Upper lobe of left lung (tissue), 4 donors: ENCODE measurements around the gene GNAI1.

Source experiments
- EP300 ChIP-seq, 4 donors: sonication (generic); formaldehyde crosslinking; IDR thresholded peaks; one replicate each; pipeline ENCODE4 v1.5.1; 2017; ENCODE audit warnings: antibody characterized with exemption in 4 of 4, control low read depth in 2 of 4
- TF ChIP-seq, protein P1 (sequence below), 6 experiments: fragments of 450-650 bp in 4 of 6; fragments of 200-600 bp in 2 of 6; sonication (generic) in 2 of 6; IDR thresholded peaks; one replicate each; pipeline ENCODE4 v1.5.1; 2016 to 2019; ENCODE audit warnings: antibody characterized with exemption in 6 of 6

DNA sequence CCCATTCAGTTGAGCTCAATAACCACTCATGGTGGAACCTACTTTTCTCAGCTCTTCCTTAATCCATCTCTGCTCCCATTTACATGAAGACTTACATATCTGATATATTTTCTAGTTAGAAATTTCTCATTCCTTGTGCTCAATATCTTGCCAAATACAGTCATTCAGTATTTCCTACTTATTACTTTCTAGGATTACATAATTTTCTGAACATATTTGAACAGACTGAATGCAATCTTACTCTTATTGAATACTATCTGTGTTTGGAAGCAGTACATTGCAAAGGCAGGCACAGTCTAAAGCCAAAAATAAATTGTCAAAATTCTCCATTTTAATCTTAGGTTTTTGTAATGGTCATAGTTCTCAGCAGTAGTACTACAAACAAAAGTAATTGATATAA, 126.0 kb downstream of the GNAI1 start:
- TF ChIP-seq, protein P1, sequence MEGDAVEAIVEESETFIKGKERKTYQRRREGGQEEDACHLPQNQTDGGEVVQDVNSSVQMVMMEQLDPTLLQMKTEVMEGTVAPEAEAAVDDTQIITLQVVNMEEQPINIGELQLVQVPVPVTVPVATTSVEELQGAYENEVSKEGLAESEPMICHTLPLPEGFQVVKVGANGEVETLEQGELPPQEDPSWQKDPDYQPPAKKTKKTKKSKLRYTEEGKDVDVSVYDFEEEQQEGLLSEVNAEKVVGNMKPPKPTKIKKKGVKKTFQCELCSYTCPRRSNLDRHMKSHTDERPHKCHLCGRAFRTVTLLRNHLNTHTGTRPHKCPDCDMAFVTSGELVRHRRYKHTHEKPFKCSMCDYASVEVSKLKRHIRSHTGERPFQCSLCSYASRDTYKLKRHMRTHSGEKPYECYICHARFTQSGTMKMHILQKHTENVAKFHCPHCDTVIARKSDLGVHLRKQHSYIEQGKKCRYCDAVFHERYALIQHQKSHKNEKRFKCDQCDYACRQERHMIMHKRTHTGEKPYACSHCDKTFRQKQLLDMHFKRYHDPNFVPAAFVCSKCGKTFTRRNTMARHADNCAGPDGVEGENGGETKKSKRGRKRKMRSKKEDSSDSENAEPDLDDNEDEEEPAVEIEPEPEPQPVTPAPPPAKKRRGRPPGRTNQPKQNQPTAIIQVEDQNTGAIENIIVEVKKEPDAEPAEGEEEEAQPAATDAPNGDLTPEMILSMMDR (IDR thresholded peaks at IDR 0.05), result no peak
- TF ChIP-seq EP300 (IDR thresholded peaks at IDR 0.05), result no peak
